ENCODE data around the gene BCR. TPM values are rescaled to one million over a fixed set of nuclear protein-coding genes. Genes with fewer than 3 reads are reported as not detected.

The BCR gene
- polyA plus RNA-seq, 1 donor from 2014 or later: 57.5 TPM

GRCh38 chr22:23210428-23211170 lies 30.3 kb downstream of the BCR start:
- Histone ChIP-seq H4K20me1 (ENCODE audit: insufficient read depth) (no peaks in the 10 kb centered on the region), H3K79me2 (replicated peaks; ENCODE audit: insufficient read depth, low read length) (peaks cover 47% of the 10 kb centered on the region), H3K4me3 (ENCODE audit: low read length) (no peak overlapping the region), H3K27me3 (ENCODE audit: insufficient read depth, low read depth, low read length) (no peaks in the 10 kb centered on the region), H2AFZ (ENCODE audit: low read depth, low read length) (no peak overlapping the region), H3K4me2 (ENCODE audit: low read length) (no peak overlapping the region), H3K27ac (ENCODE audit: low read length) (peak overlapping the region; percentile 40), H3F3A (ENCODE audit: insufficient read depth, low read length, poor library complexity, severe bottlenecking) (no peaks in the 10 kb centered on the region), H3K9me3 (ENCODE audit: low read length) (no peaks in the 10 kb centered on the region), H3K9me2 (ENCODE audit: insufficient read depth, low read length) (no peaks in the 10 kb centered on the region), H3K36me3 (ENCODE audit: insufficient read depth, low read length) (no peaks in the 10 kb centered on the region), H3K9ac (ENCODE audit: low read length) (no peak overlapping the region)
- TF ChIP-seq MXI1 (conservative IDR thresholded peaks at IDR 0.05; ENCODE audit: poor library complexity, severe bottlenecking) (no peak), EP300 (conservative IDR thresholded peaks at IDR 0.05; ENCODE audit: poor library complexity, severe bottlenecking) (peak; percentile 39), POLR2AphosphoS5 (IDR thresholded peaks at IDR 0.05) (peak; percentile 23)

- no peak overlapping the region for H3K9ac ChIP-seq (ENCODE audit: low read length)
- no peak overlapping the region for H3K4me3 ChIP-seq (ENCODE audit: low read length)
- H4K20me1 ChIP-seq (ENCODE audit: insufficient read depth): peaks cover 3% of the 10 kb centered on the region
- H3F3A ChIP-seq (ENCODE audit: insufficient read depth, low read length, poor library complexity, severe bottlenecking): no peaks in the 10 kb centered on the region
- H3K4me2 ChIP-seq (ENCODE audit: low read length): no peak overlapping the region
- TF ChIP-seq REST (IDR thresholded peaks at IDR 0.05; ENCODE audit: borderline replicate concordance) (no peak), CTCF (IDR thresholded peaks at IDR 0.05; ENCODE audit: poor library complexity, severe bottlenecking) (no peak), POLR2AphosphoS5 (IDR thresholded peaks at IDR 0.05) (no peak), MXI1 (conservative IDR thresholded peaks at IDR 0.05; ENCODE audit: poor library complexity, severe bottlenecking) (no peak)
- H3K27ac ChIP-seq (ENCODE audit: low read length): no peak overlapping the region
- no peaks in the 10 kb centered on the region for H3K9me3 ChIP-seq (ENCODE audit: low read length)
- H3K36me3 ChIP-seq (ENCODE audit: insufficient read depth, low read length): no peaks in the 10 kb centered on the region
- H3K27me3 ChIP-seq (ENCODE audit: insufficient read depth, low read depth, low read length): no peaks in the 10 kb centered on the region
- peaks cover 57% of the 10 kb centered on the region for H3K79me2 ChIP-seq (replicated peaks; ENCODE audit: insufficient read depth, low read length)
- H3K9me2 ChIP-seq (ENCODE audit: insufficient read depth, low read length): no peaks in the 10 kb centered on the region
- no peak overlapping the region for H2AFZ ChIP-seq (ENCODE audit: low read depth, low read length)
These were observed 31.3 kb downstream of the BCR start for GRCh38 chr22:23211622-23212021.
